ENCODE measurements around the gene LINC01488. TPM values are rescaled to one million over a fixed set of nuclear protein-coding genes. Genes with fewer than 3 reads are reported as not detected.

The LINC01488 gene
- total and polyA plus RNA-seq, 10 of the 15 experiments (the other 5 are each of a cell fraction or from before 2014, with no cell fraction given): not detected

- no TSS peak for BruUV-seq (replicated peaks)
- Histone ChIP-seq H3K4me3 (no peak overlapping the region), H3K4me2 (ENCODE audit: control insufficient read depth, insufficient read depth) (no peak overlapping the region), H3K9me3 (replicated peaks; ENCODE audit: control insufficient read depth, insufficient read depth, low read length) (peaks cover 7% of the 10 kb centered on the region; the same call in 2 of the 3 replicates), H4K20me1 (ENCODE audit: control insufficient read depth, insufficient read depth) (no peaks in the 10 kb centered on the region), H2AFZ (ENCODE audit: control insufficient read depth, low read depth, low read length) (no peak overlapping the region), H3K4me1 (ENCODE audit: control insufficient read depth, insufficient read depth, low read length) (no peaks in the 10 kb centered on the region), H3K9ac (ENCODE audit: control insufficient read depth, insufficient read depth, low read length) (no peak overlapping the region), H3K27ac (ENCODE audit: control insufficient read depth, insufficient read depth) (no peak overlapping the region), H3K27me3 (replicated peaks in 1 of 2; ENCODE audit: control insufficient read depth in 2 of 2, insufficient read depth in 2 of 2, low read length in 1 of 2) (peaks cover 0 to 2% of the 10 kb centered on the region in 2 experiments; a peak in 2 of 4 replicates), H3K79me2 (ENCODE audit: control insufficient read depth, insufficient read depth, low read length) (no peaks in the 10 kb centered on the region), H3K36me3 (ENCODE audit: control insufficient read depth in 2 of 2, insufficient read depth in 2 of 2, low read length in 1 of 2) (no peaks in the 10 kb centered on the region)
- ChIA-PET POLR2A (no interaction called here), CTCF (no interaction called here), SMC1A (ENCODE audit: uncharacterized antibody, unreplicated experiment) (no interaction called here), RAD21 (ENCODE audit: unreplicated experiment) (no interaction called here)
- DNase-seq (ENCODE audit: low read depth, low spot score) (no peak), FAIRE-seq (no peak), ATAC-seq (no peak)
- WGBS (ENCODE audit: insufficient coverage, insufficient replicate concordance, low lambda C conversion rate, missing lambda C conversion rate): 86% methylated on average over 1 of the region's 1 CpG
- intact Hi-C loops (cut with micrococcal nuclease; ENCODE audit: unreplicated experiment): no loop called here
- in situ Hi-C loops (cut with MboI): no loop called here
- TF ChIP-seq CBFB (IDR thresholded peaks at IDR 0.05; ENCODE audit: low read depth): no peak
- TF ChIP-seq NFXL1 (IDR thresholded peaks at IDR 0.05; ENCODE audit: borderline replicate concordance): no peak
- no peak for TF ChIP-seq CREB1 (IDR thresholded peaks at IDR 0.05; ENCODE audit: low read depth)
Measured at GRCh38 chr11:69520186-69520916, 38.9 kb downstream of the LINC01488 start.

DNA sequence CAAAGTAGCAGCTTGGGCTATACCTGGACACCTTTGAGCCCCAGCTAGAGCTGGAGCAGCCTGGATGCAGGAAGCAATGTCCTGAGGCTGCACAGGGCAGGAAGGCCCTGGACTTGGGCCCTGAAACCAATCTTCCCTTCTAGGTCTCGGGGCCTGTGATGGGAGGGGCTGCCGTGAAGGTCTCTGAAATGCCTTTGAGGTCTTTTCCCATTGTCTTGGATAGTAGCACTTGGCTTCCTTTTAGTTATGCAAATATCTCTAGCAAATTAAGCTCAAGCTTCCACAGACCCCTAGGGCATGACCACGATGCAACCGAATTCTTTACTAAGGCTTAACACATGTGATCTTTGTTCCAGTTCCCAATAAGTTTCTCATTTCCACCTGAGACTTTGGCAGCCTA lies 40.0 kb downstream of the LINC01488 start:
- ChIA-PET CTCF (no interaction called here), RAD21 (ENCODE audit: unreplicated experiment) (no interaction called here), POLR2A (no interaction called here), SMC1A (ENCODE audit: uncharacterized antibody, unreplicated experiment) (interaction anchor here (0.7 kb wide), 1 partner anchor 25 kb away, joined by 3 read pairs; no protein-coding TSS in a partner anchor)
- no peak for ATAC-seq
- H2AFZ ChIP-seq (ENCODE audit: control insufficient read depth, low read depth, low read length): no peak overlapping the region
- FAIRE-seq: no peak
- H3K4me1 ChIP-seq (ENCODE audit: control insufficient read depth, insufficient read depth, low read length): no peaks in the 10 kb centered on the region
- no peak for DNase-seq (ENCODE audit: low read depth, low spot score)
- intact Hi-C loops (cut with micrococcal nuclease; ENCODE audit: unreplicated experiment): no loop called here
- no peak overlapping the region for H3K4me3 ChIP-seq
- in situ Hi-C loops (cut with MboI): no loop called here
- H3K27ac ChIP-seq (ENCODE audit: control insufficient read depth, insufficient read depth): no peak overlapping the region
- H3K4me2 ChIP-seq (ENCODE audit: control insufficient read depth, insufficient read depth): no peak overlapping the region
- no peaks in the 10 kb centered on the region for H4K20me1 ChIP-seq (ENCODE audit: control insufficient read depth, insufficient read depth)
- 11% methylated on average over 4 of the region's 4 CpGs for WGBS (ENCODE audit: insufficient coverage, insufficient replicate concordance, low lambda C conversion rate, missing lambda C conversion rate)
- H3K27me3 ChIP-seq (replicated peaks in 1 of 2; ENCODE audit: control insufficient read depth in 2 of 2, insufficient read depth in 2 of 2, low read length in 1 of 2): peaks cover 0 to 2% of the 10 kb centered on the region in 2 experiments; a peak in 2 of 4 replicates
- H3K79me2 ChIP-seq (ENCODE audit: control insufficient read depth, insufficient read depth, low read length): no peaks in the 10 kb centered on the region
- H3K9me3 ChIP-seq (replicated peaks; ENCODE audit: control insufficient read depth, insufficient read depth, low read length): peaks cover 3% of the 10 kb centered on the region; the same call in 1 of the 3 replicates
- no peak overlapping the region for H3K9ac ChIP-seq (ENCODE audit: control insufficient read depth, insufficient read depth, low read length)
- no peaks in the 10 kb centered on the region for H3K36me3 ChIP-seq (ENCODE audit: control insufficient read depth in 2 of 2, insufficient read depth in 2 of 2, low read length in 1 of 2)
- BruUV-seq (replicated peaks): no TSS peak
- TF ChIP-seq HDAC6 (IDR thresholded peaks at IDR 0.05; ENCODE audit: unreplicated experiment) (no peak), NR2C2 (IDR thresholded peaks at IDR 0.05; ENCODE audit: borderline replicate concordance, control insufficient read depth, insufficient read length, low read depth) (no peak), NFXL1 (IDR thresholded peaks at IDR 0.05; ENCODE audit: borderline replicate concordance) (no peak), MAX (IDR thresholded peaks at IDR 0.05; ENCODE audit: low read depth, low read length) (no peak), ZBTB4 (CRISPR knock-in tag; IDR thresholded peaks at IDR 0.05) (no peak), NFYA (IDR thresholded peaks at IDR 0.05; ENCODE audit: borderline replicate concordance, low read depth, low read length) (no peak), SREBF2 (IDR thresholded peaks at IDR 0.05; ENCODE audit: low read length) (no peak), MXI1 (IDR thresholded peaks at IDR 0.05; ENCODE audit: low read depth, low read length) (no peak), ETV6 (conservative IDR thresholded peaks at IDR 0.05 in 1 of 2, IDR thresholded peaks at IDR 0.05 in 1 of 2; ENCODE audit: borderline replicate concordance in 1 of 2, low read depth in 1 of 2) (no peak), CREM (IDR thresholded peaks at IDR 0.05; ENCODE audit: low read depth) (no peak), SMAD5 (IDR thresholded peaks at IDR 0.05; ENCODE audit: low read depth) (no peak), SUZ12 (IDR thresholded peaks at IDR 0.05; ENCODE audit: unreplicated experiment) (no peak), NR2C1 (IDR thresholded peaks at IDR 0.05) (no peak)
